ENCODE data around the gene CBX2. TPM values are rescaled to one million over a fixed set of nuclear protein-coding genes. Genes with fewer than 3 reads are reported as not detected.

Gene CBX2
- total and polyA plus RNA-seq, 8 donors: 1.1 to 3.2 (median 2.5) TPM

- TF ChIP-seq CTCF (IDR thresholded peaks at IDR 0.05): no peak
- no peaks in the 10 kb centered on the region for H3K36me3 ChIP-seq
- ATAC-seq: no peak
- peaks cover 0 to 7% (median 2%) of the 10 kb centered on the region in 4 donors for H3K27me3 ChIP-seq
- no peak for FAIRE-seq
- no peak overlapping the region for H3K4me3 ChIP-seq
- no peak overlapping the region for H3K27ac ChIP-seq
- 35 to 36% methylated on average over 6 of the region's 6 CpGs for WGBS, 2 donors
- H3K9me3 ChIP-seq: no peaks in the 10 kb centered on the region
- peaks cover 0 to 16% (median 9%) of the 10 kb centered on the region in 3 donors for H3K4me1 ChIP-seq
- DNase-seq: peak in 1 of 6 donors; percentile 14
- intact Hi-C loops (cut with DNase I): no loop called here
These were observed 2.3 kb upstream of the CBX2 start for GRCh38 chr17:79775632-79776031.

- H3K9me3 ChIP-seq: no peaks in the 10 kb centered on the region
- H3K4me3 ChIP-seq: no peak overlapping the region
- H3K4me1 ChIP-seq: peaks cover 0 to 16% (median 9%) of the 10 kb centered on the region in 3 donors
- H3K27ac ChIP-seq: peak overlapping the region in 1 of 4 donors; percentile 42
- peaks cover 0 to 7% (median 2%) of the 10 kb centered on the region in 4 donors for H3K27me3 ChIP-seq
- no peak for FAIRE-seq
- TF ChIP-seq CTCF (IDR thresholded peaks at IDR 0.05): no peak
- WGBS, 2 donors: 38 to 45% methylated on average over 11 of the region's 11 CpGs
- ATAC-seq: no peak
- DNase-seq: no peak
- no peaks in the 10 kb centered on the region for H3K36me3 ChIP-seq
- intact Hi-C loops (cut with DNase I): no loop called here
These were observed 1.4 kb upstream of the CBX2 start for GRCh38 chr17:79776376-79777119.

GRCh38 chr17:79777120-79777893 is 641 bp upstream of the CBX2 start:
- ATAC-seq (peak; percentile 32 to 50 (median 40)), DNase-seq (peak in 4 of 6 donors; percentile 56 to 79 (median 70)), FAIRE-seq (no peak)
- H3K4me3 ChIP-seq: peak overlapping the region; percentile 33 to 53 (median 44)
- 6 to 9% methylated on average over 43 to 51 of the region's 51 CpGs for WGBS, 2 donors
- TF ChIP-seq CTCF (IDR thresholded peaks at IDR 0.05): no peak
- intact Hi-C loops (cut with DNase I): no loop called here
- H3K27me3 ChIP-seq: peaks cover 0 to 7% (median 2%) of the 10 kb centered on the region in 4 donors
- H3K9me3 ChIP-seq: no peaks in the 10 kb centered on the region
- H3K4me1 ChIP-seq: peaks cover 0 to 16% (median 9%) of the 10 kb centered on the region in 3 donors
- no peaks in the 10 kb centered on the region for H3K36me3 ChIP-seq
- H3K27ac ChIP-seq: peak overlapping the region in 1 of 4 donors; percentile 42

- no peak for FAIRE-seq
- no peak overlapping the region for H3K27ac ChIP-seq
- peak in 1 of 4 donors; percentile 2 for ATAC-seq
- H3K4me3 ChIP-seq: peak overlapping the region; percentile 53 to 73 (median 60)
- H3K4me1 ChIP-seq: peaks cover 0 to 16% (median 9%) of the 10 kb centered on the region in 3 donors
- no peaks in the 10 kb centered on the region for H3K36me3 ChIP-seq
- intact Hi-C loops (cut with DNase I): no loop called here
- WGBS, 2 donors: 4 to 7% methylated on average over 34 to 49 of the region's 49 CpGs
- no peaks in the 10 kb centered on the region for H3K9me3 ChIP-seq
- DNase-seq: peak in 3 of 6 donors; percentile 64 to 76 (median 72)
- peaks cover 0 to 7% (median 2%) of the 10 kb centered on the region in 4 donors for H3K27me3 ChIP-seq
- TF ChIP-seq CTCF (IDR thresholded peaks at IDR 0.05): no peak
These were observed 646 bp downstream of the CBX2 start for GRCh38 chr17:79778504-79779083.

Measured in pancreas (tissue), 10 donors.